Testis (tissue), 5 donors: Measurements from ENCODE around the gene UBXN10. TPM values are rescaled to one million over a fixed set of nuclear protein-coding genes. Genes with fewer than 3 reads are reported as not detected.

Experiments
- DNase-seq: peaks from one replicate; pipeline ENCODE4 v3.0.0-alpha.2; 2019
- H3K27ac ChIP-seq, 2 donors: fragments of 200-600 bp; sonication (generic); one replicate each; pipeline ENCODE4 v1.5.1; 2019
- H3K27me3 ChIP-seq: fragments of 200-600 bp; sonication (generic); one replicate; pipeline ENCODE4 v1.5.1; 2019
- H3K36me3 ChIP-seq: fragments of 200-600 bp; sonication (generic); one replicate; pipeline ENCODE4 v1.5.1; 2017; ENCODE audit warnings: low read depth; ENCODE audit errors: missing control alignments
- H3K4me1 ChIP-seq: fragments of 200-600 bp; sonication (generic); one replicate; pipeline ENCODE4 v1.5.1; 2019
- H3K4me3 ChIP-seq, 2 donors: fragments of 200-600 bp; sonication (generic); one replicate each; pipeline ENCODE4 v1.5.1; 2017 to 2019
- H3K9me3 ChIP-seq: fragments of 200-600 bp; sonication (generic); one replicate; pipeline ENCODE4 v1.5.1; 2017
- CTCF ChIP-seq, 3 experiments: fragments of 450-650 bp in 2 of 3; fragments of 200-600 bp in 1 of 3; sonication (generic) in 1 of 3; IDR thresholded peaks; one replicate each; pipeline ENCODE4 v1.5.1; 2016 to 2019; ENCODE audit warnings: antibody characterized with exemption in 3 of 3, mild to moderate bottlenecking in 2 of 3, moderate library complexity in 1 of 3
- POLR2A ChIP-seq: fragments of 450-650 bp; IDR thresholded peaks from one replicate; pipeline ENCODE4 v1.6.1; 2017; ENCODE audit warnings: antibody characterized with exemption, mild to moderate bottlenecking, moderate library complexity
- WGBS, 2 donors: methylation state at CpG; one replicate each; pipeline ENCODE4 v1.1.5; 2018; 5-methylcytosine and 5-hydroxymethylcytosine counted together
- intact Hi-C: fragments of 100-400 bp; cut with DNase I; formaldehyde crosslinking; loops from one replicate; pipeline ENCODE4 v1.15.1; 2023; ENCODE audit warnings: low total_unique reads
- long read RNA-seq, 2 donors: transcript quantifications; one replicate each; lab custom pipeline, GENCODE V29; 2026
- polyA plus RNA-seq: library from polyadenylated mRNA; stranded (reverse); fragments of 350-450 nt; fragmentation: Illumina TruSeq; extraction: RNeasy Lipid Tissue Mini Kit (QIAGEN cat#74804); gene quantifications from one replicate; pipeline ENCODE4 v1.2.3, GENCODE V29; 2014; ENCODE audit warnings: low read depth, low replicate concordance; ENCODE audit not compliant: insufficient read depth
- total RNA-seq, 2 donors: library from RNA; depleted of rRNA; stranded (reverse); fragments of >200 nt; gene quantifications; one replicate each; pipeline ENCODE4 v1.2.3, GENCODE V29; 2016

Gene UBXN10
- total RNA-seq (10 to 100 TPM; 18.2 to 23.7 TPM), polyA plus RNA-seq (43.7 TPM)
- long read RNA-seq, donor 1, full-length matches to known transcripts = 3 of 3 reads
- long read RNA-seq, donor 1, partial matches to known transcripts = 0 of 3 reads
- long read RNA-seq, donor 1, other reads (novel, unspliced or antisense) = 0 of 3 reads
- long read RNA-seq, donor 2, full-length matches to known transcripts = 3 of 3 reads
- long read RNA-seq, donor 2, partial matches to known transcripts = 0 of 3 reads
- long read RNA-seq, donor 2, other reads (novel, unspliced or antisense) = 0 of 3 reads

- peak; percentile 90 for DNase-seq
- 4 to 5% methylated on average over 19 to 45 of the region's 52 CpGs for WGBS, 2 donors
Measured at GRCh38 chr1:20185834-20186782, at the start of gene UBXN10, which contains the start of gene PLA2G2C. Gene UBXN10 (plus strand): TSS chr1:20186096. CDS start chr1:20190562, 4,466 bp downstream. Gene PLA2G2C (minus strand): TSS chr1:20186518. CDS start chr1:20177363, 9,155 bp downstream.

GRCh38 chr1:20136249-20136648, 49.6 kb upstream of the UBXN10 start:
- H3K27ac ChIP-seq = no peak overlapping the region
- H3K4me3 ChIP-seq = no peak overlapping the region
- H3K9me3 ChIP-seq = no peaks in the 10 kb centered on the region
- WGBS, 2 donors = 96% methylated on average over 3 of the region's 3 CpGs
- intact Hi-C loops = no loop called here
- no peaks in the 10 kb centered on the region for H3K4me1 ChIP-seq
- TF ChIP-seq POLR2A (no peak), CTCF (IDR thresholded peaks at IDR 0.05) (no peak)
- DNase-seq = no peak
- H3K27me3 ChIP-seq = no peaks in the 10 kb centered on the region
- H3K36me3 ChIP-seq = no peaks in the 10 kb centered on the region

More at GRCh38 chr1:20185834-20186782, at the start of gene UBXN10, which contains the start of gene PLA2G2C:
- intact Hi-C loops = no loop called here
- Histone ChIP-seq H3K27ac (peak within 1 kb of the TSS; percentile 9 to 48), H3K27me3 (no peaks in the 10 kb centered on the region), H3K4me3 (peak within 1 kb of the TSS; percentile 51 to 65), H3K4me1 (peaks cover 13% of the 10 kb centered on the region), H3K36me3 (no peaks in the 10 kb centered on the region), H3K9me3 (no peaks in the 10 kb centered on the region)
- TF ChIP-seq POLR2A (no peak), CTCF (IDR thresholded peaks at IDR 0.05) (no peak)

- Histone ChIP-seq H3K9me3 (no peaks in the 10 kb centered on the region), H3K4me3 (no peak overlapping the region), H3K27me3 (no peaks in the 10 kb centered on the region), H3K36me3 (no peaks in the 10 kb centered on the region), H3K27ac (no peak overlapping the region), H3K4me1 (no peaks in the 10 kb centered on the region)
- DNase-seq = no peak
- WGBS, 2 donors = 84 to 92% methylated on average over 4 of the region's 4 CpGs
- TF ChIP-seq CTCF (IDR thresholded peaks at IDR 0.05) = no peak
- TF ChIP-seq POLR2A = no peak
- intact Hi-C loops = no loop called here
Measured at GRCh38 chr1:20137055-20137454, 48.8 kb upstream of the UBXN10 start.

- no peaks in the 10 kb centered on the region for H3K36me3 ChIP-seq
- no peaks in the 10 kb centered on the region for H3K4me1 ChIP-seq
- TF ChIP-seq CTCF (IDR thresholded peaks at IDR 0.05) (no peak), POLR2A (no peak)
- no peaks in the 10 kb centered on the region for H3K27me3 ChIP-seq
- no peak overlapping the region for H3K4me3 ChIP-seq
- H3K27ac ChIP-seq = no peak overlapping the region
- WGBS, 2 donors = 94 to 100% methylated on average over 1 of the region's 1 CpG
- H3K9me3 ChIP-seq = no peaks in the 10 kb centered on the region
- intact Hi-C loops = no loop called here
- DNase-seq = no peak
Measured at GRCh38 chr1:20137604-20138003, 48.3 kb upstream of the UBXN10 start.
